Measurements from ENCODE around the gene UQCRC1.

The UQCRC1 gene

DNA sequence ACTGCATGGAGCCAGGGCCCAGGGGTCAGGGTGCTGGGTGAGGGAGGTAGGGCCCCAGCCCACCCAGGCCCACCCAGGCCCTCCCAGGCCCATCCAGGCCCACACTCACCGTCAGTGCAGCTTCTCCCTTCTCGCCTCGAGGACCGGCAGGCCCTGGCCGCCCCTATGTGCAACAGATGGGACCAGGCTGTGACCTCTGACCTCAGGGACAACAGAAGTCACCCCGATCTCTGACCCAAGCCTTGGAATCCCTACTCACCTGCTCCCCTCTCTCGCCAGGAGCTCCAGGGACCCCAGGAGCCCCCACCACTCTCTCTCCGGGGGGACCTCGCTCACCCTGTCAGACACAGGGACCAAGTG lies 43.1 kb downstream of the UQCRC1 start:
- TF ChIP-seq TAF1 (IDR thresholded peaks at IDR 0.05; ENCODE audit: low read depth) (no peak), REST (IDR thresholded peaks at IDR 0.05; ENCODE audit: low read depth) (no peak), RAD21 (IDR thresholded peaks at IDR 0.05; ENCODE audit: low read depth) (no peak), YY1 (IDR thresholded peaks at IDR 0.05; ENCODE audit: low read depth) (no peak), FOXM1 (IDR thresholded peaks at IDR 0.05; ENCODE audit: borderline replicate concordance, low read depth) (no peak), TEAD4 (IDR thresholded peaks at IDR 0.05) (no peak), NFIC (IDR thresholded peaks at IDR 0.05) (no peak), USF1 (IDR thresholded peaks at IDR 0.05) (no peak), EP300 (IDR thresholded peaks at IDR 0.05; ENCODE audit: borderline replicate concordance) (no peak), EGR1 (IDR thresholded peaks at IDR 0.05) (no peak), ZBTB7A (IDR thresholded peaks at IDR 0.05; ENCODE audit: low read depth) (no peak)
- TF ChIP-seq, protein P1, sequence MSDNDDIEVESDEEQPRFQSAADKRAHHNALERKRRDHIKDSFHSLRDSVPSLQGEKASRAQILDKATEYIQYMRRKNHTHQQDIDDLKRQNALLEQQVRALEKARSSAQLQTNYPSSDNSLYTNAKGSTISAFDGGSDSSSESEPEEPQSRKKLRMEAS (IDR thresholded peaks at IDR 0.05), result no peak

- no peak for TF ChIP-seq EP300 (IDR thresholded peaks at IDR 0.05; ENCODE audit: borderline replicate concordance)
These were observed 43.6 kb downstream of the UQCRC1 start for GRCh38 chr3:48565591-48566400.

GRCh38 chr3:48565186-48565585 lies 44.3 kb downstream of the UQCRC1 start:
- TF ChIP-seq EP300 (IDR thresholded peaks at IDR 0.05; ENCODE audit: borderline replicate concordance), result no peak
- TF ChIP-seq FOXM1 (IDR thresholded peaks at IDR 0.05; ENCODE audit: borderline replicate concordance, low read depth), result no peak
- no peak for TF ChIP-seq TCF12 (IDR thresholded peaks at IDR 0.05; ENCODE audit: low read depth)
- TF ChIP-seq USF1 (IDR thresholded peaks at IDR 0.05), result no peak
- TF ChIP-seq ZBTB7A (IDR thresholded peaks at IDR 0.05; ENCODE audit: low read depth), result no peak
- TF ChIP-seq YY1 (IDR thresholded peaks at IDR 0.05; ENCODE audit: low read depth), result no peak
- no peak for TF ChIP-seq NFIC (IDR thresholded peaks at IDR 0.05)
- no peak for TF ChIP-seq RAD21 (IDR thresholded peaks at IDR 0.05; ENCODE audit: low read depth)
- no peak for TF ChIP-seq REST (IDR thresholded peaks at IDR 0.05; ENCODE audit: low read depth)
- TF ChIP-seq CEBPB (IDR thresholded peaks at IDR 0.05), result no peak
- TF ChIP-seq TEAD4 (IDR thresholded peaks at IDR 0.05), result no peak
- no peak for TF ChIP-seq TAF1 (IDR thresholded peaks at IDR 0.05; ENCODE audit: low read depth)
- TF ChIP-seq, protein P1 (IDR thresholded peaks at IDR 0.05), result no peak
- TF ChIP-seq CREB1 (IDR thresholded peaks at IDR 0.05; ENCODE audit: low read depth), result no peak
- TF ChIP-seq EGR1 (IDR thresholded peaks at IDR 0.05), result no peak

GRCh38 chr3:48564667-48565066 lies 44.8 kb downstream of the UQCRC1 start:
- TF ChIP-seq NFIC (IDR thresholded peaks at IDR 0.05) (no peak), USF1 (IDR thresholded peaks at IDR 0.05) (no peak), TCF12 (IDR thresholded peaks at IDR 0.05; ENCODE audit: low read depth) (no peak), TEAD4 (IDR thresholded peaks at IDR 0.05) (no peak), ZBTB7A (IDR thresholded peaks at IDR 0.05; ENCODE audit: low read depth) (no peak; the same call in 1 of the 2 replicates), CEBPB (IDR thresholded peaks at IDR 0.05) (no peak), YY1 (IDR thresholded peaks at IDR 0.05; ENCODE audit: low read depth) (no peak), TAF1 (IDR thresholded peaks at IDR 0.05; ENCODE audit: low read depth) (no peak), EGR1 (IDR thresholded peaks at IDR 0.05) (no peak), EP300 (IDR thresholded peaks at IDR 0.05; ENCODE audit: borderline replicate concordance) (no peak), RAD21 (IDR thresholded peaks at IDR 0.05; ENCODE audit: low read depth) (no peak), FOXM1 (IDR thresholded peaks at IDR 0.05; ENCODE audit: borderline replicate concordance, low read depth) (no peak), REST (IDR thresholded peaks at IDR 0.05; ENCODE audit: low read depth) (no peak), CREB1 (IDR thresholded peaks at IDR 0.05; ENCODE audit: low read depth) (no peak)
- TF ChIP-seq, protein P1 (IDR thresholded peaks at IDR 0.05), result no peak

Measured in Ishikawa (cell line).